BJ (cell line): Measurements from ENCODE around the gene CD1D. TPM values are rescaled to one million over a fixed set of nuclear protein-coding genes. Genes with fewer than 3 reads are reported as not detected.

Source experiments
- CTCF ChIA-PET: fragments of 350-600 bp; formaldehyde crosslinking; extraction: SDS; loops from one replicate; lab custom pipeline; 2021; ENCODE audit warnings: antibody characterized with exemption, inconsistent platforms; lab: Yijun Ruan, JAX
- POLR2A ChIA-PET: fragments of 300-600 bp; sonication (Branson Sonifier 250); formaldehyde crosslinking; extraction: SDS; loops from one replicate; lab custom pipeline; 2021; ENCODE audit warnings: antibody characterized with exemption; lab: Charles Lee
- DNase-seq: peaks from one replicate; pipeline ENCODE4 v3.0.0-alpha.2; 2011; ENCODE audit warnings: low read depth
- H3K27me3 ChIP-seq: 2 replicates; pipeline ENCODE4 v1.6.0; 2011; ENCODE audit warnings: low read length; ENCODE audit not compliant: control insufficient read depth, insufficient read depth
- H3K36me3 ChIP-seq: 2 replicates; pipeline ENCODE4 v1.5.1; 2011; ENCODE audit warnings: low read length; ENCODE audit not compliant: control insufficient read depth, insufficient read depth
- H3K4me3 ChIP-seq: 2 replicates; pipeline ENCODE4 v1.5.1; 2011; ENCODE audit warnings: low read depth, mild to moderate bottlenecking, control low read depth, low read length
- polyA plus RNA-seq: library from polyadenylated mRNA; depleted of rRNA; stranded (reverse); fragments of >200 nt; gene quantifications from 2 replicates; pipeline ENCODE4 v1.2.3, GENCODE V29; 2011
- TF ChIP-seq, protein P1 (sequence below): IDR thresholded peaks from 2 replicates; pipeline ENCODE4 v1.5.1; 2011; ENCODE audit warnings: low read depth, mild to moderate bottlenecking, control low read depth, inconsistent platforms, low read length, moderate library complexity; ENCODE audit not compliant: insufficient read depth

Gene CD1D
- polyA plus RNA-seq, 1 experiment: 0.12 TPM

DNA sequence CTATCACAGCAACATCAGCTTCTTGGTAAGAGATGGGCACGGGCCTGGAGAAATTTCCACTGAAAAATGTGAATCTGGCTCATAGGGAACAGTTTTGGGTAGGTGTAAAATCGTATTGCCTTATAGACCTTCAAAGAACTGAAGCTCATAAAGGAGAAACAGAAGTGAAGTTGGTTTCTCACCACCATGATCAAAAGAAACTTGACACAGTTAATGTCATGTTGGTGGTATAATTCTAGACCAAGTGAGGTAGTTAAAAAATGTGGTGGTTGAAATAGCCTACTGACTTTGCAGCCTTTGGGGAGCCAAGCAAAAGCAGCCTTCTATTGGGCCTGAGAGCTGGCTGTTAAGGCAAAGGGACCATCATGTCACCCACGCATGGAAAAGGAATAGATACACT, 8.9 kb downstream of the CD1D start:
- no peak for DNase-seq
- TF ChIP-seq, protein P1, sequence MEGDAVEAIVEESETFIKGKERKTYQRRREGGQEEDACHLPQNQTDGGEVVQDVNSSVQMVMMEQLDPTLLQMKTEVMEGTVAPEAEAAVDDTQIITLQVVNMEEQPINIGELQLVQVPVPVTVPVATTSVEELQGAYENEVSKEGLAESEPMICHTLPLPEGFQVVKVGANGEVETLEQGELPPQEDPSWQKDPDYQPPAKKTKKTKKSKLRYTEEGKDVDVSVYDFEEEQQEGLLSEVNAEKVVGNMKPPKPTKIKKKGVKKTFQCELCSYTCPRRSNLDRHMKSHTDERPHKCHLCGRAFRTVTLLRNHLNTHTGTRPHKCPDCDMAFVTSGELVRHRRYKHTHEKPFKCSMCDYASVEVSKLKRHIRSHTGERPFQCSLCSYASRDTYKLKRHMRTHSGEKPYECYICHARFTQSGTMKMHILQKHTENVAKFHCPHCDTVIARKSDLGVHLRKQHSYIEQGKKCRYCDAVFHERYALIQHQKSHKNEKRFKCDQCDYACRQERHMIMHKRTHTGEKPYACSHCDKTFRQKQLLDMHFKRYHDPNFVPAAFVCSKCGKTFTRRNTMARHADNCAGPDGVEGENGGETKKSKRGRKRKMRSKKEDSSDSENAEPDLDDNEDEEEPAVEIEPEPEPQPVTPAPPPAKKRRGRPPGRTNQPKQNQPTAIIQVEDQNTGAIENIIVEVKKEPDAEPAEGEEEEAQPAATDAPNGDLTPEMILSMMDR: no peak
- Histone ChIP-seq H3K36me3 (no peaks in the 10 kb centered on the region), H3K4me3 (no peak overlapping the region), H3K27me3 (peaks cover 7% of the 10 kb centered on the region)
- CTCF ChIA-PET: no interaction called here
- POLR2A ChIA-PET: no interaction called here

DNA sequence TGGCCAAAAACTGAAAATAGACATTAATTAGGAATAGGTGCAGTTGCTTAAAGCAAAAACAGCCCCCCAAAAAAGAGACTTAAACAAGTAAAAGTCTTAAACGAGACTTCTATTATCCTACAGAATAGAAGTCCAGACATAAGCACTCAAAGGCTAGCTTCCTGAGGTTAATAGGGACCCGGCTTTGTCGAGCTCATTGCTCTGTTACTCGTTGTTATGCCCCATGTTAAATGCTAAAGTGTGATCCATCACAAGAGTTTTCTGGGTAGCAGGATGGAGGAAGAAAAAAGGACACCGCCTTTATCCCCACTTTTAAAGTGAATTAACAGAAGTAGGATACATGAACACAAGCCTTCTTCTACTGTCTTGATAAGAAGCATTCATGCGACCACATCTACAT, 10.6 kb downstream of the CD1D start:
- DNase-seq: no peak
- peaks cover 4% of the 10 kb centered on the region for H3K27me3 ChIP-seq
- ChIA-PET CTCF (no interaction called here), POLR2A (no interaction called here)
- H3K4me3 ChIP-seq: no peak overlapping the region
- TF ChIP-seq, protein P1: no peak
- H3K36me3 ChIP-seq: no peaks in the 10 kb centered on the region

DNA sequence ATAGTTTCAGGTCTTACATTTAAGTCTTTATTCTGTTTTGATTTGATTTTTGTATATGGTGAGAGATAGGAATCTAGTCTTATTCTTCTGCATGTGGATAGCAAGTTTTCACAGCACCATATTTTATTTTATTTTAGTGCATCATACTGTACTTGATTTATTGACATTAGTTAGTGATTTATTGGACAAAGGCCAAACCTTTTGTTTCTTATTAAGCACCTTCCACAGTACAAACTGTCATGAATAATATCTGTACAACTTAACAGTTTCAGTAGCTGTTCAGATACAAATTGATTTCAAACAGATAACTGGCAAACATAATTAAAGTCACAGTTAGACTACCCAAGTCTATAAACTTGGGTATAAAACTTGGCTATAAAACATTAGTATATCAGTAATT, 15.8 kb downstream of the CD1D start:
- Histone ChIP-seq H3K36me3 (no peaks in the 10 kb centered on the region), H3K27me3 (no peaks in the 10 kb centered on the region), H3K4me3 (no peak overlapping the region)
- ChIA-PET CTCF (interaction anchor here (1.0 kb wide), 1 partner anchor 876 kb away, joined by 3 read pairs; no protein-coding TSS in a partner anchor), POLR2A (no interaction called here)
- TF ChIP-seq, protein P1: no peak
- DNase-seq: no peak

DNA sequence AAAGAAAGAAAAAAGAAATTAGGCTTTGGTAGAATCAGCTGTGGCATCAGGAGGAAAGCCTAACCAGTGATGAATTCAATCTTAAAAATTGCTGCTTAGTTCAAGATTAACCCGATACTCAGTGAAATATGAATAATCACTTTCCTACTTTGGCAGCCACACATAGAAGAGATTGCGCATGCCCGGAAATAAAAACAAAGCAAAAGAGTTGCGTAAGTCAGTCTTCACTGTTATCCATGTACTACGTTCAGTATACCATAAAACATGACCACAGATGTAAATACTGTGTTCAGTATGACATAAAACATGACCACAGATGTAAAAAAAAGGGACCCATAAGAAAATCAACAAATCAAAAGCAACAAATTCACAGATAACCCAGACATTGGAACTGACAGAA, 19.2 kb downstream of the CD1D start:
- TF ChIP-seq, protein P1: no peak
- POLR2A ChIA-PET: no interaction called here
- H3K27me3 ChIP-seq: no peaks in the 10 kb centered on the region

DNA sequence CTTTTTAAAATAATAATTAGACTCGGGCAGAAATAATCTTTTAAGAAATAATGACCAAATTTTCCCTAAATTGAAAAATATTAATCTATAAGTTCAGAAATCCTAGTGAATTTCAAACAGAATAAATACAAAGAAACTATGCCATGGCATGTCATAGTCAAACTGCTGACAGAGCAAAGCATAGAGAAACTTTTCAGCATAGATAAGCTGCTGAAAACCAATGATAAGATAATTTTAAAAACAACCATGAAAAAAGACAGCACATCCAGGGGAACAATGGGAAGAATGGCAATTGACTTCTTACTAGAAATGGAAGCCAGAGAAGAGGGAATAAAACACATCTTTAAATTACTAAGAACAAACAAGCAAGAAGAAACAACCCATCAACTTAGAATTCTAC, 19.8 kb downstream of the CD1D start:
- Histone ChIP-seq H3K36me3 (no peaks in the 10 kb centered on the region), H3K27me3 (no peaks in the 10 kb centered on the region), H3K4me3 (no peak overlapping the region)
- no peak for DNase-seq
- ChIA-PET POLR2A (no interaction called here), CTCF (no interaction called here)
- TF ChIP-seq, protein P1: no peak

More for the DNA sequence above, 19.2 kb downstream of the CD1D start:
- CTCF ChIA-PET: no interaction called here
- H3K4me3 ChIP-seq: no peak overlapping the region
- H3K36me3 ChIP-seq: no peaks in the 10 kb centered on the region
- DNase-seq: no peak
